Measurements from ENCODE around the gene TYMS.

TYMS gene

GRCh38 chr18:621291-622043 is 36.0 kb upstream of the TYMS start:
- H3K36me3 ChIP-seq (ENCODE audit: control insufficient read depth, insufficient read depth, low read length), result no peaks in the 10 kb centered on the region
- no peak overlapping the region for H3K4me3 ChIP-seq (ENCODE audit: insufficient read depth, low read depth, low read length)
- no peaks in the 10 kb centered on the region for H3K9me3 ChIP-seq (ENCODE audit: control insufficient read depth, low read length)
- H3K4me1 ChIP-seq (ENCODE audit: control insufficient read depth, insufficient read depth, low read length), result no peaks in the 10 kb centered on the region
- no peaks in the 10 kb centered on the region for H3K27me3 ChIP-seq (ENCODE audit: control insufficient read depth, insufficient read depth, low read length, poor library complexity, severe bottlenecking)
- WGBS, 2 experiments, result 73 to 74% methylated on average over 6 to 7 of the region's 7 CpGs
- H3K27ac ChIP-seq (ENCODE audit: insufficient read depth, low read depth, low read length, poor library complexity, severe bottlenecking), result no peak overlapping the region

GRCh38 chr18:622289-622688 is 35.2 kb upstream of the TYMS start:
- no peak overlapping the region for H3K27ac ChIP-seq (ENCODE audit: insufficient read depth, low read depth, low read length, poor library complexity, severe bottlenecking)
- 91 to 93% methylated on average over 6 of the region's 6 CpGs for WGBS, 2 experiments
- no peaks in the 10 kb centered on the region for H3K9me3 ChIP-seq (ENCODE audit: control insufficient read depth, low read length)
- no peaks in the 10 kb centered on the region for H3K4me1 ChIP-seq (ENCODE audit: control insufficient read depth, insufficient read depth, low read length)
- H3K27me3 ChIP-seq (ENCODE audit: control insufficient read depth, insufficient read depth, low read length, poor library complexity, severe bottlenecking), result no peaks in the 10 kb centered on the region
- no peak overlapping the region for H3K4me3 ChIP-seq (ENCODE audit: insufficient read depth, low read depth, low read length)
- no peaks in the 10 kb centered on the region for H3K36me3 ChIP-seq (ENCODE audit: control insufficient read depth, insufficient read depth, low read length)

GRCh38 chr18:623761-624620 is 33.5 kb upstream of the TYMS start:
- no peaks in the 10 kb centered on the region for H3K9me3 ChIP-seq (ENCODE audit: control insufficient read depth, low read length)
- H3K4me1 ChIP-seq (ENCODE audit: control insufficient read depth, insufficient read depth, low read length), result no peaks in the 10 kb centered on the region
- no peak overlapping the region for H3K27ac ChIP-seq (ENCODE audit: insufficient read depth, low read depth, low read length, poor library complexity, severe bottlenecking)
- no peak overlapping the region for H3K4me3 ChIP-seq (ENCODE audit: insufficient read depth, low read depth, low read length)
- no peaks in the 10 kb centered on the region for H3K27me3 ChIP-seq (ENCODE audit: control insufficient read depth, insufficient read depth, low read length, poor library complexity, severe bottlenecking)
- WGBS, 2 experiments, result 75 to 78% methylated on average over 8 to 9 of the region's 11 CpGs
- no peaks in the 10 kb centered on the region for H3K36me3 ChIP-seq (ENCODE audit: control insufficient read depth, insufficient read depth, low read length)

- no peaks in the 10 kb centered on the region for H3K4me1 ChIP-seq (ENCODE audit: control insufficient read depth, insufficient read depth, low read length)
- no peak overlapping the region for H3K4me3 ChIP-seq (ENCODE audit: insufficient read depth, low read depth, low read length)
- H3K9me3 ChIP-seq (ENCODE audit: control insufficient read depth, low read length), result no peaks in the 10 kb centered on the region
- no peak overlapping the region for H3K27ac ChIP-seq (ENCODE audit: insufficient read depth, low read depth, low read length, poor library complexity, severe bottlenecking)
- H3K36me3 ChIP-seq (ENCODE audit: control insufficient read depth, insufficient read depth, low read length), result no peaks in the 10 kb centered on the region
- WGBS, 2 experiments, result 85 to 90% methylated on average over 2 of the region's 2 CpGs
- H3K27me3 ChIP-seq (ENCODE audit: control insufficient read depth, insufficient read depth, low read length, poor library complexity, severe bottlenecking), result no peaks in the 10 kb centered on the region
Observed at GRCh38 chr18:627231-627630, 30.2 kb upstream of the TYMS start.

- no peaks in the 10 kb centered on the region for H3K9me3 ChIP-seq (ENCODE audit: control insufficient read depth, low read length)
- no peaks in the 10 kb centered on the region for H3K27me3 ChIP-seq (ENCODE audit: control insufficient read depth, insufficient read depth, low read length, poor library complexity, severe bottlenecking)
- H3K4me3 ChIP-seq (ENCODE audit: insufficient read depth, low read depth, low read length), result no peak overlapping the region
- no peaks in the 10 kb centered on the region for H3K36me3 ChIP-seq (ENCODE audit: control insufficient read depth, insufficient read depth, low read length)
- H3K27ac ChIP-seq (ENCODE audit: insufficient read depth, low read depth, low read length, poor library complexity, severe bottlenecking), result no peak overlapping the region
- peaks cover under 1% of the 10 kb centered on the region for H3K4me1 ChIP-seq (ENCODE audit: control insufficient read depth, insufficient read depth, low read length)
- 83 to 87% methylated on average over 6 of the region's 6 CpGs for WGBS, 2 experiments
Observed at GRCh38 chr18:629269-630150, 27.9 kb upstream of the TYMS start.

GRCh38 chr18:631560-631959 is 25.9 kb upstream of the TYMS start:
- Histone ChIP-seq H3K4me1 (ENCODE audit: control insufficient read depth, insufficient read depth, low read length) (peaks cover 9% of the 10 kb centered on the region), H3K36me3 (ENCODE audit: control insufficient read depth, insufficient read depth, low read length) (no peaks in the 10 kb centered on the region), H3K9me3 (ENCODE audit: control insufficient read depth, low read length) (no peaks in the 10 kb centered on the region), H3K4me3 (ENCODE audit: insufficient read depth, low read depth, low read length) (no peak overlapping the region), H3K27me3 (ENCODE audit: control insufficient read depth, insufficient read depth, low read length, poor library complexity, severe bottlenecking) (no peaks in the 10 kb centered on the region), H3K27ac (ENCODE audit: insufficient read depth, low read depth, low read length, poor library complexity, severe bottlenecking) (no peak overlapping the region)

GRCh38 chr18:634551-635045 is 22.9 kb upstream of the TYMS start:
- no peaks in the 10 kb centered on the region for H3K9me3 ChIP-seq (ENCODE audit: control insufficient read depth, low read length)
- no peaks in the 10 kb centered on the region for H3K36me3 ChIP-seq (ENCODE audit: control insufficient read depth, insufficient read depth, low read length)
- H3K4me1 ChIP-seq (ENCODE audit: control insufficient read depth, insufficient read depth, low read length), result peaks cover 9% of the 10 kb centered on the region
- H3K27ac ChIP-seq (ENCODE audit: insufficient read depth, low read depth, low read length, poor library complexity, severe bottlenecking), result no peak overlapping the region
- H3K27me3 ChIP-seq (ENCODE audit: control insufficient read depth, insufficient read depth, low read length, poor library complexity, severe bottlenecking), result no peaks in the 10 kb centered on the region
- 40% methylated on average over 1 of the region's 2 CpGs; no CpG with 5 or more reads in 1 of the 2 experiments for WGBS, 2 experiments
- no peak overlapping the region for H3K4me3 ChIP-seq (ENCODE audit: insufficient read depth, low read depth, low read length)

GRCh38 chr18:635171-635570 is 22.3 kb upstream of the TYMS start:
- Histone ChIP-seq H3K4me3 (ENCODE audit: insufficient read depth, low read depth, low read length) (no peak overlapping the region), H3K9me3 (ENCODE audit: control insufficient read depth, low read length) (no peaks in the 10 kb centered on the region), H3K36me3 (ENCODE audit: control insufficient read depth, insufficient read depth, low read length) (no peaks in the 10 kb centered on the region), H3K27ac (ENCODE audit: insufficient read depth, low read depth, low read length, poor library complexity, severe bottlenecking) (no peak overlapping the region), H3K27me3 (ENCODE audit: control insufficient read depth, insufficient read depth, low read length, poor library complexity, severe bottlenecking) (no peaks in the 10 kb centered on the region), H3K4me1 (ENCODE audit: control insufficient read depth, insufficient read depth, low read length) (peaks cover 9% of the 10 kb centered on the region)
- 22 to 29% methylated on average over 7 of the region's 8 CpGs for WGBS, 2 experiments

- Histone ChIP-seq H3K4me3 (ENCODE audit: insufficient read depth, low read depth, low read length) (no peak overlapping the region), H3K36me3 (ENCODE audit: control insufficient read depth, insufficient read depth, low read length) (no peaks in the 10 kb centered on the region), H3K27ac (ENCODE audit: insufficient read depth, low read depth, low read length, poor library complexity, severe bottlenecking) (no peak overlapping the region), H3K9me3 (ENCODE audit: control insufficient read depth, low read length) (peaks cover 2% of the 10 kb centered on the region), H3K4me1 (ENCODE audit: control insufficient read depth, insufficient read depth, low read length) (no peaks in the 10 kb centered on the region), H3K27me3 (ENCODE audit: control insufficient read depth, insufficient read depth, low read length, poor library complexity, severe bottlenecking) (no peaks in the 10 kb centered on the region)
- 93% methylated on average over 6 of the region's 6 CpGs for WGBS, 2 experiments
Observed at GRCh38 chr18:641224-641623, 16.2 kb upstream of the TYMS start.

Measured in ectodermal cell (in vitro differentiated cells).